ENCODE results near the gene KIF2A. TPM values are rescaled to one million over a fixed set of nuclear protein-coding genes. Genes with fewer than 3 reads are reported as not detected.

Gene KIF2A
- total RNA-seq, 1 experiment from 2014 or later: 42.9 TPM

DNA sequence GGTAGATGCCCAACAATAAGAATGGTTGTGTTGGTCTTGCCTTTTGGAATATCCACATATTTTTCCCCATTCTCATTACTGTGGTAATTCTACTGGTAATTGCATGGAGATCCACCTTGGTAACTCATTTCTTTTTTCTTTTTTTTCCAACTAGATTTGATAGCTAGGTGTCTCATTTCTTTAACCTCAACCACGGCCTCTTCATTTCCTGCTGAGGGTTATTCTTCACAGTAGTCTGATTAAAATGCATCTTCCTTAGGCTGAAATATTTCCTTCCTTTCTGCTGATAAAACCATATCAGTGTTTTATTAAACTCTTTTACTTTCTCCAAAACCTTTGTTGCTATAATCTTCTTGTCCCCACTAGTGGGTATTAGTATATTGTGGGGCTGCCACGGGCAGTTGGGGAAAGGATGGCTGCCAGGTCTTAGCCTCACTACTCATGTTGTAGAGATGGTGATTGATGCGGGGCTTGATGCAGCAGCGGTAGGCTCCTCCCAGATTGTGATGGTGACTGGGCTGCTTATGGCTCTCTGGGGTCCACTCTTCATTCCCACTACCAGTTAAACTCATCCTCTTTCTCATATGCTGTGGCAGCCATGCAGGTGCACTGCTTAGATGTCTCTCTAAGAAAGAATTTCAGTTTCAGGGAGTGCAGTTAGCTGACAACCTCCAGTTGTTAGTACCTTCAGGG lies 35.9 kb downstream of the KIF2A start:
- Histone ChIP-seq H3K27ac (ENCODE audit: low read depth, low read length) (no peak overlapping the region), H3K4me2 (ENCODE audit: low read length) (no peak overlapping the region), H3K4me3 (replicated peaks in 1 of 2; ENCODE audit: low read depth in 1 of 2, low read length in 2 of 2) (no peak overlapping the region), H3K9me3 (ENCODE audit: control insufficient read depth in 1 of 2, insufficient read depth in 1 of 2, low read depth in 1 of 2, low read length in 2 of 2) (no peaks in the 10 kb centered on the region), H4K20me1 (ENCODE audit: insufficient read depth) (no peaks in the 10 kb centered on the region), H3K27me3 (ENCODE audit: insufficient read depth, low read length) (no peaks in the 10 kb centered on the region), H3K79me2 (ENCODE audit: insufficient read depth, low read length) (peaks cover 61% of the 10 kb centered on the region), H2AFZ (ENCODE audit: low read depth, low read length, poor library complexity, severe bottlenecking) (no peak overlapping the region), H3K36me3 (ENCODE audit: control insufficient read depth in 1 of 2, insufficient read depth in 2 of 2, low read length in 2 of 2) (no peaks in the 10 kb centered on the region), H3K9ac (ENCODE audit: low read length) (no peak overlapping the region), H3K9me2 (ENCODE audit: insufficient read depth) (no peaks in the 10 kb centered on the region), H3K4me1 (ENCODE audit: control insufficient read depth in 1 of 2, insufficient read depth in 2 of 2, low read length in 2 of 2) (no peaks in the 10 kb centered on the region)
- RAD21 ChIA-PET (ENCODE audit: low non-redundant PET in 1 of 2, low total read pairs in 2 of 2, uncharacterized antibody in 2 of 2, unreplicated experiment in 2 of 2): no interaction called here
- no peak for DNase-seq (ENCODE audit: low read depth, low spot score)
- POLR2A ChIA-PET: no interaction called here
- CTCF ChIA-PET: no interaction called here
- ATAC-seq: no peak
- intact Hi-C loops (cut with micrococcal nuclease): no loop called here
- no TSS peak for BruUV-seq (replicated peaks)
- TF ChIP-seq JUND (IDR thresholded peaks at IDR 0.05): no peak
- TF ChIP-seq SP1 (IDR thresholded peaks at IDR 0.05; ENCODE audit: low read depth): no peak
- no peak for TF ChIP-seq POLR2AphosphoS5 (IDR thresholded peaks at IDR 0.05; ENCODE audit: low read depth, low read length)
- TF ChIP-seq SIN3A (IDR thresholded peaks at IDR 0.05; ENCODE audit: low read depth): no peak
- TF ChIP-seq ZFX (IDR thresholded peaks at IDR 0.05): no peak
- TF ChIP-seq, protein P1, sequence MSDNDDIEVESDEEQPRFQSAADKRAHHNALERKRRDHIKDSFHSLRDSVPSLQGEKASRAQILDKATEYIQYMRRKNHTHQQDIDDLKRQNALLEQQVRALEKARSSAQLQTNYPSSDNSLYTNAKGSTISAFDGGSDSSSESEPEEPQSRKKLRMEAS (IDR thresholded peaks at IDR 0.05): no peak
- no peak for TF ChIP-seq ZNF274 (IDR thresholded peaks at IDR 0.05; ENCODE audit: low read depth, low read length)
- no peak for TF ChIP-seq EGR1 (IDR thresholded peaks at IDR 0.05; ENCODE audit: low read depth)
- TF ChIP-seq CBX3 (IDR thresholded peaks at IDR 0.05; ENCODE audit: low read depth): no peak

DNA sequence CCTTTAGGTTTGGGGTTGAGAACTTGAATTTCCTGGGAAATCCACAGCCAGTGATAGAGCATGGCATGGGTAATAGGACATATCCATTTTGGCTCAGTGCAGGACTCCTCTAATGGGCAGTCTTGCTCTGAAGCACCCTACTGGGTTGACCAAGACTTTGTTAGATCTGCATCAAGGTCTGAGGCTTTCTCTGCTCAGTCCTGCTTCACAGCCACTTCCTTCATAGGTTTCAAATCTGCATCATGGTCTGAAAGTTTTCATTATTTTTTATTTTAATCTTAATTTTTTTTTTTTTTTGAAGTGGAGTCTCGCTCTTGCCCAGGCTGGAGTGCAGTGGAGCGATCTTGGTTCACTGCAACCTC lies 36.5 kb downstream of the KIF2A start:
- Histone ChIP-seq H3K4me2 (ENCODE audit: low read length) (no peak overlapping the region), H3K79me2 (ENCODE audit: insufficient read depth, low read length) (peaks cover 66% of the 10 kb centered on the region), H3K36me3 (ENCODE audit: control insufficient read depth in 1 of 2, insufficient read depth in 2 of 2, low read length in 2 of 2) (no peaks in the 10 kb centered on the region), H3K4me1 (ENCODE audit: control insufficient read depth in 1 of 2, insufficient read depth in 2 of 2, low read length in 2 of 2) (no peaks in the 10 kb centered on the region), H3K9me2 (ENCODE audit: insufficient read depth) (no peaks in the 10 kb centered on the region), H3K9ac (ENCODE audit: low read length) (no peak overlapping the region), H4K20me1 (ENCODE audit: insufficient read depth) (no peaks in the 10 kb centered on the region), H3K9me3 (ENCODE audit: control insufficient read depth in 1 of 2, insufficient read depth in 1 of 2, low read depth in 1 of 2, low read length in 2 of 2) (no peaks in the 10 kb centered on the region), H3K4me3 (replicated peaks in 1 of 2; ENCODE audit: low read depth in 1 of 2, low read length in 2 of 2) (no peak overlapping the region), H3K27ac (ENCODE audit: low read depth, low read length) (no peak overlapping the region), H3K27me3 (ENCODE audit: insufficient read depth, low read length) (no peaks in the 10 kb centered on the region), H2AFZ (ENCODE audit: low read depth, low read length, poor library complexity, severe bottlenecking) (no peak overlapping the region)
- RAD21 ChIA-PET (ENCODE audit: low non-redundant PET in 1 of 2, low total read pairs in 2 of 2, uncharacterized antibody in 2 of 2, unreplicated experiment in 2 of 2): no interaction called here
- intact Hi-C loops (cut with micrococcal nuclease): no loop called here
- no TSS peak for BruUV-seq (replicated peaks)
- POLR2A ChIA-PET: no interaction called here
- DNase-seq (ENCODE audit: low read depth, low spot score): no peak
- ATAC-seq: no peak
- CTCF ChIA-PET: no interaction called here
- TF ChIP-seq ELF1 (IDR thresholded peaks at IDR 0.05; ENCODE audit: borderline replicate concordance, low read depth) (no peak), POLR2A (IDR thresholded peaks at IDR 0.05; ENCODE audit: borderline replicate concordance, extremely low read depth, insufficient read depth, insufficient read length) (no peak), CBX3 (IDR thresholded peaks at IDR 0.05; ENCODE audit: low read depth) (no peak), EZH2 (IDR thresholded peaks at IDR 0.05) (no peak), SP1 (IDR thresholded peaks at IDR 0.05; ENCODE audit: low read depth) (no peak), CEBPB (IDR thresholded peaks at IDR 0.05; ENCODE audit: low read depth) (no peak), JUND (IDR thresholded peaks at IDR 0.05) (no peak), POLR2AphosphoS5 (IDR thresholded peaks at IDR 0.05; ENCODE audit: low read depth, low read length) (no peak), TCF7L2 (IDR thresholded peaks at IDR 0.05; ENCODE audit: borderline replicate concordance, extremely low read depth, insufficient read depth, insufficient read length) (no peak), YY1 (IDR thresholded peaks at IDR 0.05; ENCODE audit: extremely low read depth, insufficient replicate concordance, low read depth, low read length) (no peak), ZFX (IDR thresholded peaks at IDR 0.05) (no peak)
- TF ChIP-seq, protein P2, sequence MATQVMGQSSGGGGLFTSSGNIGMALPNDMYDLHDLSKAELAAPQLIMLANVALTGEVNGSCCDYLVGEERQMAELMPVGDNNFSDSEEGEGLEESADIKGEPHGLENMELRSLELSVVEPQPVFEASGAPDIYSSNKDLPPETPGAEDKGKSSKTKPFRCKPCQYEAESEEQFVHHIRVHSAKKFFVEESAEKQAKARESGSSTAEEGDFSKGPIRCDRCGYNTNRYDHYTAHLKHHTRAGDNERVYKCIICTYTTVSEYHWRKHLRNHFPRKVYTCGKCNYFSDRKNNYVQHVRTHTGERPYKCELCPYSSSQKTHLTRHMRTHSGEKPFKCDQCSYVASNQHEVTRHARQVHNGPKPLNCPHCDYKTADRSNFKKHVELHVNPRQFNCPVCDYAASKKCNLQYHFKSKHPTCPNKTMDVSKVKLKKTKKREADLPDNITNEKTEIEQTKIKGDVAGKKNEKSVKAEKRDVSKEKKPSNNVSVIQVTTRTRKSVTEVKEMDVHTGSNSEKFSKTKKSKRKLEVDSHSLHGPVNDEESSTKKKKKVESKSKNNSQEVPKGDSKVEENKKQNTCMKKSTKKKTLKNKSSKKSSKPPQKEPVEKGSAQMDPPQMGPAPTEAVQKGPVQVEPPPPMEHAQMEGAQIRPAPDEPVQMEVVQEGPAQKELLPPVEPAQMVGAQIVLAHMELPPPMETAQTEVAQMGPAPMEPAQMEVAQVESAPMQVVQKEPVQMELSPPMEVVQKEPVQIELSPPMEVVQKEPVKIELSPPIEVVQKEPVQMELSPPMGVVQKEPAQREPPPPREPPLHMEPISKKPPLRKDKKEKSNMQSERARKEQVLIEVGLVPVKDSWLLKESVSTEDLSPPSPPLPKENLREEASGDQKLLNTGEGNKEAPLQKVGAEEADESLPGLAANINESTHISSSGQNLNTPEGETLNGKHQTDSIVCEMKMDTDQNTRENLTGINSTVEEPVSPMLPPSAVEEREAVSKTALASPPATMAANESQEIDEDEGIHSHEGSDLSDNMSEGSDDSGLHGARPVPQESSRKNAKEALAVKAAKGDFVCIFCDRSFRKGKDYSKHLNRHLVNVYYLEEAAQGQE (IDR thresholded peaks at IDR 0.05; ENCODE audit: low read depth): no peak
- TF ChIP-seq, protein P3, sequence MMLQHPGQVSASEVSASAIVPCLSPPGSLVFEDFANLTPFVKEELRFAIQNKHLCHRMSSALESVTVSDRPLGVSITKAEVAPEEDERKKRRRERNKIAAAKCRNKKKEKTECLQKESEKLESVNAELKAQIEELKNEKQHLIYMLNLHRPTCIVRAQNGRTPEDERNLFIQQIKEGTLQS (IDR thresholded peaks at IDR 0.05): no peak

Data from HCT116 (cell line).